ENCODE data around the gene SLC34A1. TPM values are rescaled to one million over a fixed set of nuclear protein-coding genes. Genes with fewer than 3 reads are reported as not detected.

Gene SLC34A1
- total and polyA plus RNA-seq, 2 of the 4 experiments (the other 2 are of a cell fraction): not detected

DNA sequence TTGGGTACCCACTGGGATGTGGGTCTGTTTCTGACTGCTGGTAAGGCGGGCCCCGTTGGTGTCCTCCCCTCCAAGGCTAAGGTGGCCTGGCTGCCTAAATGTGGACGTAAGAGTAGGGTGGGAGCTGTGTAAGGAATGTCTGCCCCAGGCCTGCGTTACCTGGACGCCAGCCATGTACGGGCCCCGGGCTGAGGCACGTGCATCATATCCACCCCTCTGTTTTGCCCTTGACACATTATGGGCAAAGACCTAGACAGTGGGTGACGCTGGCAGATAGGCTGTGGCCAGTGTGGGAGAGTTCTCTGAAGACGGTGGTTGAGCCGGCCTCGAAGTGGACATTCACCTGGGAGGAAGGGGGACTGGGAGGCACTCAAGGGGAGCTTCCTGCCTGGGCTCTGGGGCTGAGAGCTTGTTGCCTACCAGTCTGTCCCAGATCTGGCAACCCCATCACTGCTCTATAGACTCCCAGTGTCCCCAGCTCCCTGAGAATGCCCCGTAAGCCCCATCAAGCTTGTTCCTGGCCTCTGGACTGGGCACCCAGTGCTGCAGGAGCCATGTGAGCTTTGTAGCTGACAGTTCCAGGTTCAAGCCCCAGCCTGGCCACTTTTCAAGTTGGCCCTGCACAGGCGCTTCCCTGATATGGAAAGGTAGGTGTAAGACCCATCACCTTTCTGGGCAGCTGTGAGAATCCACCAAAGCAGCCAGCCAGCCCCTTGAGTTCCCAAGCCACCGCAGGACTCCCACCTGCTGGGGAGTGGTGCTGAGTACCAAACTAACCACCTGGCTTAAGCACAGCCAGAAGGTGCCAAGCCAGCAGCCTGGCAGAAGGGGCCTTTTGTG is 59.1 kb downstream of the SLC34A1 start:
- Histone ChIP-seq H3K56ac (ENCODE audit: extremely low read depth, insufficient read depth, low read length) (no peak overlapping the region), H3K36me3 (ENCODE audit: control insufficient read depth, insufficient read depth, low read length) (peaks cover 6% of the 10 kb centered on the region; the same call in 1 of the 2 replicates), H2AFZ (replicated peaks; ENCODE audit: low read length, poor library complexity) (no peak overlapping the region), H4K5ac (ENCODE audit: low read depth, low read length) (no peak overlapping the region), H2AK5ac (ENCODE audit: low read depth, low read length) (no peak overlapping the region; the same call in 1 of the 2 replicates), H3K27me3 (ENCODE audit: control insufficient read depth, insufficient read depth, low read length) (no peaks in the 10 kb centered on the region), H4K8ac (ENCODE audit: low read depth in 2 of 2, low read length in 2 of 2) (no peak overlapping the region), H3K79me1 (ENCODE audit: low read depth in 1 of 2, low read length in 2 of 2) (peaks cover 0 to 4% of the 10 kb centered on the region in 2 experiments; a peak in 1 of 4 replicates), H2AK9ac (replicated peaks; ENCODE audit: low read depth, low read length, poor library complexity) (no peak overlapping the region), H3K9ac (ENCODE audit: low read depth, low read length) (no peak overlapping the region), H3K9me3 (ENCODE audit: control insufficient read depth, insufficient read depth, low read length) (no peaks in the 10 kb centered on the region), H4K91ac (ENCODE audit: insufficient read depth, low read depth, low read length) (no peak overlapping the region), H3K4me3 (ENCODE audit: insufficient read depth, low read depth, low read length) (no peak overlapping the region), H3K4ac (ENCODE audit: low read depth, low read length) (no peak overlapping the region), H3K9me1 (ENCODE audit: insufficient read depth, low read length) (peaks cover 4% of the 10 kb centered on the region; the same call in 1 of the 2 replicates), H3K27ac (ENCODE audit: insufficient read depth, low read length) (no peak overlapping the region), H3K4me1 (ENCODE audit: control insufficient read depth, insufficient read depth, low read length) (peaks cover 10% of the 10 kb centered on the region), H3K4me2 (ENCODE audit: low read depth, low read length) (no peak overlapping the region), H4K20me1 (ENCODE audit: insufficient read depth, low read length) (peaks cover 11% of the 10 kb centered on the region; the same call in 1 of the 2 replicates), H3K23ac (ENCODE audit: low read depth, low read length) (no peak overlapping the region), H2BK20ac (ENCODE audit: low read depth, low read length) (no peak overlapping the region), H2BK5ac (ENCODE audit: low read depth, low read length, poor library complexity, severe bottlenecking) (no peak overlapping the region), H2BK15ac (ENCODE audit: low read depth, low read length) (no peak overlapping the region), H3K14ac (replicated peaks; ENCODE audit: low read depth, low read length) (no peak overlapping the region), H2BK120ac (ENCODE audit: low read depth, low read length) (no peak overlapping the region), H3K18ac (ENCODE audit: low read depth, low read length) (no peak overlapping the region)
- intact Hi-C loops (cut with micrococcal nuclease): no loop called here
- TF ChIP-seq POLR2A (IDR thresholded peaks at IDR 0.05; ENCODE audit: low read depth, low read length) (no peak), ELK1 (IDR thresholded peaks at IDR 0.05; ENCODE audit: borderline replicate concordance, low read depth, low read length) (no peak), MAFK (IDR thresholded peaks at IDR 0.05; ENCODE audit: low read depth, low read length) (no peak), RFX5 (IDR thresholded peaks at IDR 0.05; ENCODE audit: low read depth, low read length) (no peak), SMC3 (IDR thresholded peaks at IDR 0.05; ENCODE audit: low read depth, low read length) (no peak)
- no peak for DNase-seq
- 100% methylated on average over 1 of the region's 15 CpGs; no CpG with 5 or more reads in 1 of the 2 experiments for WGBS, 2 experiments (ENCODE audit: extremely low coverage in 2 of 2, insufficient read length in 1 of 2)
- ChIA-PET CTCF (no interaction called here), POLR2A (ENCODE audit: unreplicated experiment) (no interaction called here)
- no TSS peak for BruUV-seq (replicated peaks)
- dilution Hi-C loops (cut with HindIII; ENCODE audit: low sequenced_read_pairs, unreplicated experiment): no loop called here
- no peak for ATAC-seq (ENCODE audit: low read depth)
- in situ Hi-C loops (cut with MboI; ENCODE audit: low sequenced_read_pairs): no loop called here

All from IMR-90 (cell line).